ENCODE measurements around the gene ATAD3A.

DNA sequence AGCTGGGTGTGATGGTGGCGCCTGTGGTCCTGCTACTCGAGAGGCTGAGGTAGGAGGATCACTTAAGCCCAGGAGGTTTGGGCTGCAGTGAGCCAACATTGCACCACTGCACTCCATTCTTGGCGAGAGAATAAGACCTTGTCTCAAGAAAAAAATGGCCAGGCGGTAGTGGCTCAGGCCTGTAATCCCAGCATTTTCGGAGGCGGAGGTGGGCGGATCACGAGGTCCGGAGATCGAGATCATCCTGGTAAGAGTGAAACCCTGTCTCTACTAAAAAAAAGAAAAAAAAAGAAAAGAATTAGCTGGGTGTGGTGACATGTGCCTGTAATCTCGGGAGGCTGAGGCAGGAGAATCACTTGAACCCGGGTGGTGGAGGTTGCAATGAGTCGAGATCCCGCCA lies 29.1 kb upstream of the ATAD3A start:
- TF ChIP-seq, protein P1, sequence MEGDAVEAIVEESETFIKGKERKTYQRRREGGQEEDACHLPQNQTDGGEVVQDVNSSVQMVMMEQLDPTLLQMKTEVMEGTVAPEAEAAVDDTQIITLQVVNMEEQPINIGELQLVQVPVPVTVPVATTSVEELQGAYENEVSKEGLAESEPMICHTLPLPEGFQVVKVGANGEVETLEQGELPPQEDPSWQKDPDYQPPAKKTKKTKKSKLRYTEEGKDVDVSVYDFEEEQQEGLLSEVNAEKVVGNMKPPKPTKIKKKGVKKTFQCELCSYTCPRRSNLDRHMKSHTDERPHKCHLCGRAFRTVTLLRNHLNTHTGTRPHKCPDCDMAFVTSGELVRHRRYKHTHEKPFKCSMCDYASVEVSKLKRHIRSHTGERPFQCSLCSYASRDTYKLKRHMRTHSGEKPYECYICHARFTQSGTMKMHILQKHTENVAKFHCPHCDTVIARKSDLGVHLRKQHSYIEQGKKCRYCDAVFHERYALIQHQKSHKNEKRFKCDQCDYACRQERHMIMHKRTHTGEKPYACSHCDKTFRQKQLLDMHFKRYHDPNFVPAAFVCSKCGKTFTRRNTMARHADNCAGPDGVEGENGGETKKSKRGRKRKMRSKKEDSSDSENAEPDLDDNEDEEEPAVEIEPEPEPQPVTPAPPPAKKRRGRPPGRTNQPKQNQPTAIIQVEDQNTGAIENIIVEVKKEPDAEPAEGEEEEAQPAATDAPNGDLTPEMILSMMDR (IDR thresholded peaks at IDR 0.05): no peak
- TF ChIP-seq POLR2A (IDR thresholded peaks at IDR 0.05): no peak
- no peak for TF ChIP-seq EP300 (IDR thresholded peaks at IDR 0.05)

All from ovary (tissue), 3 donors.